ENCODE measurements around the gene DPP7.

GRCh38 chr9:137148242-137148641, 33.7 kb upstream of the DPP7 start:
- TF ChIP-seq CTCF (IDR thresholded peaks at IDR 0.05) (no peak), POLR2A (IDR thresholded peaks at IDR 0.05) (no peak)
